ENCODE measurements around the gene MYRF. TPM values are rescaled to one million over a fixed set of nuclear protein-coding genes. Genes with fewer than 3 reads are reported as not detected.

MYRF gene
- total and polyA plus RNA-seq, 2 donors (not counting 3 experiments of a cell fraction or from before 2014, with no cell fraction given) = 0.82 to 0.98 TPM

- Histone ChIP-seq H3K27ac (ENCODE audit: insufficient read depth, low read depth, low read length) (peak within 1 kb of the TSS; percentile 99), H2AFZ (ENCODE audit: low read depth, low read length) (peak within 1 kb of the TSS; percentile 76), H3K4me3 (replicated peaks in 1 of 3; ENCODE audit: insufficient read depth in 1 of 3, low read depth in 1 of 3, low read length in 3 of 3) (peak within 1 kb of the TSS; percentile 70 to 91 (median 83)), H3K79me2 (ENCODE audit: control insufficient read depth, insufficient read depth, low read length) (peaks cover 51% of the 10 kb centered on the region), H3K4me2 (ENCODE audit: insufficient read depth, low read length) (peak within 1 kb of the TSS; percentile 92), H3K4me1 (ENCODE audit: control insufficient read depth, extremely low read depth, insufficient read depth, low read length) (peaks cover 18% of the 10 kb centered on the region), H3K27me3 (ENCODE audit: control insufficient read depth in 2 of 2, insufficient read depth in 2 of 2, low read length in 2 of 2) (no peaks in the 10 kb centered on the region), H3K9me1 (replicated peaks; ENCODE audit: control insufficient read depth, extremely low read depth, insufficient read depth, low read length) (no peaks in the 10 kb centered on the region), H3K9me3 (replicated peaks; ENCODE audit: control insufficient read depth, insufficient read depth, low read length) (no peaks in the 10 kb centered on the region), H4K20me1 (replicated peaks; ENCODE audit: control insufficient read depth, extremely low read depth, insufficient read depth, low read length) (no peaks in the 10 kb centered on the region), H3K9ac (replicated peaks; ENCODE audit: extremely low read depth, insufficient read depth, low read length) (peak within 1 kb of the TSS; percentile 100), H3K36me3 (ENCODE audit: control insufficient read depth in 2 of 2, extremely low read depth in 1 of 2, insufficient read depth in 2 of 2, low read length in 2 of 2) (peaks cover 4 to 27% of the 10 kb centered on the region in 2 experiments)
- peak in 1 of 2 donors; percentile 3 for TF ChIP-seq CTCF (IDR thresholded peaks at IDR 0.05; ENCODE audit: extremely low read depth in 1 of 2, insufficient read depth in 1 of 2, low read depth in 1 of 2, low read length in 2 of 2)
- TF ChIP-seq JUN (IDR thresholded peaks at IDR 0.05; ENCODE audit: borderline replicate concordance, insufficient read depth, insufficient read length, low read depth) = no peak
- TF ChIP-seq, protein P1, sequence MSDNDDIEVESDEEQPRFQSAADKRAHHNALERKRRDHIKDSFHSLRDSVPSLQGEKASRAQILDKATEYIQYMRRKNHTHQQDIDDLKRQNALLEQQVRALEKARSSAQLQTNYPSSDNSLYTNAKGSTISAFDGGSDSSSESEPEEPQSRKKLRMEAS (IDR thresholded peaks at IDR 0.05; ENCODE audit: insufficient read depth, insufficient read length) = peak; percentile 86
- TF ChIP-seq EZH2 (IDR thresholded peaks at IDR 0.05; ENCODE audit: borderline replicate concordance, low read depth, low read length, severe bottlenecking) = no peak
- TF ChIP-seq MYC (IDR thresholded peaks at IDR 0.05; ENCODE audit: low read depth, low read length) = peak; percentile 15
- TF ChIP-seq GATA2 (IDR thresholded peaks at IDR 0.05; ENCODE audit: insufficient read depth, insufficient read length, low read depth, low read length) = no peak
- TF ChIP-seq POLR2A (IDR thresholded peaks at IDR 0.05; ENCODE audit: low read depth, low read length) = peak; percentile 90
- no peak for TF ChIP-seq FOS (IDR thresholded peaks at IDR 0.05; ENCODE audit: borderline replicate concordance, insufficient read depth, low read length)
- TF ChIP-seq POLR2AphosphoS5 (IDR thresholded peaks at IDR 0.05; ENCODE audit: insufficient read depth, low read depth, low read length) = peak; percentile 88
- no TSS peak for BruUV-seq (replicated peaks)
- CTCF ChIA-PET = interaction anchor here (1.6 to 2.6 kb wide), 7 partner anchors 12 to 316 kb away, joined by 3 to 16 read pairs (median 9); no protein-coding TSS in a partner anchor
- FAIRE-seq (no peak), DNase-seq (ENCODE audit: low read depth, low spot score) (peak; percentile 98)
- intact Hi-C loops (cut with micrococcal nuclease) (loop anchor here (1.0 to 5.0 kb wide), 5 partner anchors 24 to 330 kb away; partner anchors contain the start of genes FADS3 and INCENP), dilution Hi-C loops (cut with MboI; ENCODE audit: extremely low pct_ligation_motif_present, low sequenced_read_pairs) (no loop called here)
- POLR2A ChIA-PET = interaction anchor here (0.6 to 1.9 kb wide), 4 partner anchors 23 to 315 kb away, joined by 3 to 13 read pairs (median 4); partner anchors contain the start of gene FTH1
Observed at GRCh38 chr11:61792310-61793082, 40.1 kb downstream of the MYRF start, which contains the start of the genes FEN1 and TMEM258. TSS of gene FEN1 (plus strand) at chr11:61792911. CDS start at chr11:61795362, 2,451 bp downstream. TSS of gene TMEM258 (minus strand) at chr11:61792599. CDS start at chr11:61792558, 41 bp downstream.
